ENCODE results near the gene ARNT2. TPM values are rescaled to one million over a fixed set of nuclear protein-coding genes. Genes with fewer than 3 reads are reported as not detected.

Gene ARNT2
- total and polyA plus RNA-seq, 2 experiments from 2014 or later, result 4.6 to 11.6 TPM

GRCh38 chr15:80512726-80513660 is 108.8 kb downstream of the ARNT2 start:
- Mint-ChIP-seq H3K4me1 (no peaks in the 10 kb centered on the region), H3K4me3 (no peak overlapping the region), H3K27ac (no peak overlapping the region), H3K27me3 (ENCODE audit: insufficient read depth, low read depth, poor library complexity) (no peaks in the 10 kb centered on the region), H3K9me3 (peaks cover 6% of the 10 kb centered on the region; the same call in 2 of the 3 replicates), H3K36me3 (ENCODE audit: low read depth) (peaks cover 19% of the 10 kb centered on the region; the same call in 2 of the 3 replicates)
- Histone ChIP-seq H3K4me2 (no peak overlapping the region), H2AFZ (no peak overlapping the region), H3F3A (replicated peaks; ENCODE audit: low read depth) (no peaks in the 10 kb centered on the region), H3K27me3 (ENCODE audit: insufficient read depth) (no peaks in the 10 kb centered on the region), H3K4me3 (no peak overlapping the region), H4K20me1 (replicated peaks; ENCODE audit: insufficient read depth) (no peaks in the 10 kb centered on the region), H3K27ac (ENCODE audit: low read depth) (no peak overlapping the region), H3K36me3 (ENCODE audit: insufficient read depth) (no peaks in the 10 kb centered on the region; the same call in 1 of the 2 replicates), H3K4me1 (ENCODE audit: insufficient read depth) (no peaks in the 10 kb centered on the region), H3K79me2 (replicated peaks; ENCODE audit: insufficient read depth) (no peaks in the 10 kb centered on the region), H3K9me2 (ENCODE audit: insufficient read depth) (0 out of 2 replicates have a peak, but pooled peaks cover 7% of the 10 kb centered on the region)
- DNase-seq (ENCODE audit: low spot score) (peak; percentile 19), ATAC-seq (peak; percentile 59)
- no peak for TF ChIP-seq POLR2AphosphoS5 (IDR thresholded peaks at IDR 0.05; ENCODE audit: low read depth)
- TF ChIP-seq, protein P1, sequence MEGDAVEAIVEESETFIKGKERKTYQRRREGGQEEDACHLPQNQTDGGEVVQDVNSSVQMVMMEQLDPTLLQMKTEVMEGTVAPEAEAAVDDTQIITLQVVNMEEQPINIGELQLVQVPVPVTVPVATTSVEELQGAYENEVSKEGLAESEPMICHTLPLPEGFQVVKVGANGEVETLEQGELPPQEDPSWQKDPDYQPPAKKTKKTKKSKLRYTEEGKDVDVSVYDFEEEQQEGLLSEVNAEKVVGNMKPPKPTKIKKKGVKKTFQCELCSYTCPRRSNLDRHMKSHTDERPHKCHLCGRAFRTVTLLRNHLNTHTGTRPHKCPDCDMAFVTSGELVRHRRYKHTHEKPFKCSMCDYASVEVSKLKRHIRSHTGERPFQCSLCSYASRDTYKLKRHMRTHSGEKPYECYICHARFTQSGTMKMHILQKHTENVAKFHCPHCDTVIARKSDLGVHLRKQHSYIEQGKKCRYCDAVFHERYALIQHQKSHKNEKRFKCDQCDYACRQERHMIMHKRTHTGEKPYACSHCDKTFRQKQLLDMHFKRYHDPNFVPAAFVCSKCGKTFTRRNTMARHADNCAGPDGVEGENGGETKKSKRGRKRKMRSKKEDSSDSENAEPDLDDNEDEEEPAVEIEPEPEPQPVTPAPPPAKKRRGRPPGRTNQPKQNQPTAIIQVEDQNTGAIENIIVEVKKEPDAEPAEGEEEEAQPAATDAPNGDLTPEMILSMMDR (conservative IDR thresholded peaks at IDR 0.05; ENCODE audit: low read depth in 2 of 2), result peak; percentile 32 to 60

DNA sequence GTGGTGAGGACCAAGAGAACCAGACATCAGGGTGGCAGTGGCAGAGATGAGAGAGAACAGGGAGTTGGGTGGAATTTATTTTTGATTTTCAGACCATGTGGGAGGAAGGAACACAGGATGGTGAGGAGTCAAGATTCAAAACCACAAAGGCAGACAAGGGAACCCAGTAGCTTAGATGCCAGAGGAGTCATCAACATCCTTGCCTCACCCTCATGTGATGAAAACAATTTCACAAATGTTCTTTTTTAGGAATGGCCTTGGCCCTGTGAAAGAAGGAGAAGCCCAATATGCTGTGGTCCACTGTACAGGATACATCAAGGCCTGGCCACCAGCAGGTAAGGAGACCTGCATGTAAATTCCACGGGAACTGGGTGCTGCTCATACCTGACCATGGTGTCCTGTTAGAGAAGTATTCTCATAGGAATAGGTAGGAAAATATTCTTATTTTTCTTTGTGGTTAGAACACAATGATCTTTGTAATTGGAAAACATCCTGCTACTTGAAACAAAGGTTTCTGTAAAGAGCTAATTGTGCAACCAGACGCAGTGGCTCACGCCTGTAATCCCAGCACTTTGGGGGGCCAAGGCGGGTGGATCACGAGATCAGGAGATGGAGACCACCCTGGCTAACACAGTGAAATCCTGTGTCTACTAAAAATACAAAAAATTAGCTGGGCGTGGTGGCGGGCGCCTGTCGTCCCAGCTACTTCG is 110.0 kb downstream of the ARNT2 start:
- Histone ChIP-seq H3K79me2 (replicated peaks; ENCODE audit: insufficient read depth) (no peaks in the 10 kb centered on the region), H3K9me2 (ENCODE audit: insufficient read depth) (0 out of 2 replicates have a peak, but pooled peaks cover 7% of the 10 kb centered on the region), H3K4me1 (ENCODE audit: insufficient read depth) (no peaks in the 10 kb centered on the region), H4K20me1 (replicated peaks; ENCODE audit: insufficient read depth) (no peaks in the 10 kb centered on the region), H3K4me2 (no peak overlapping the region), H2AFZ (no peak overlapping the region), H3F3A (replicated peaks; ENCODE audit: low read depth) (no peaks in the 10 kb centered on the region), H3K27ac (ENCODE audit: low read depth) (no peak overlapping the region), H3K27me3 (ENCODE audit: insufficient read depth) (no peaks in the 10 kb centered on the region), H3K4me3 (no peak overlapping the region), H3K36me3 (ENCODE audit: insufficient read depth) (no peaks in the 10 kb centered on the region; the same call in 1 of the 2 replicates)
- Mint-ChIP-seq H3K4me1 (no peaks in the 10 kb centered on the region), H3K4me3 (no peak overlapping the region), H3K9me3 (peaks cover 6% of the 10 kb centered on the region; the same call in 2 of the 3 replicates), H3K27me3 (ENCODE audit: insufficient read depth, low read depth, poor library complexity) (no peaks in the 10 kb centered on the region), H3K27ac (no peak overlapping the region), H3K36me3 (ENCODE audit: low read depth) (peaks cover 19% of the 10 kb centered on the region; the same call in 2 of the 3 replicates)
- no peak for DNase-seq (ENCODE audit: low spot score)
- no peak for ATAC-seq
- no peak for TF ChIP-seq EZH2phosphoT487 (IDR thresholded peaks at IDR 0.05; ENCODE audit: unreplicated experiment)

GRCh38 chr15:80517290-80517689 is 113.1 kb downstream of the ARNT2 start:
- H3K4me2 ChIP-seq, result no peak overlapping the region
- Mint-ChIP-seq H3K4me3 (no peak overlapping the region), H3K27ac (no peak overlapping the region), H3K9me3 (peaks cover 2% of the 10 kb centered on the region; the same call in 1 of the 3 replicates), H3K4me1 (no peaks in the 10 kb centered on the region), H3K27me3 (ENCODE audit: insufficient read depth, low read depth, poor library complexity) (no peaks in the 10 kb centered on the region), H3K36me3 (ENCODE audit: low read depth) (peaks cover 10% of the 10 kb centered on the region; the same call in 2 of the 3 replicates)
- H3K9me2 ChIP-seq (ENCODE audit: insufficient read depth), result no peaks in the 10 kb centered on the region
- no peaks in the 10 kb centered on the region for H3K4me1 ChIP-seq (ENCODE audit: insufficient read depth)
- no peaks in the 10 kb centered on the region; the same call in 1 of the 2 replicates for H4K20me1 ChIP-seq (replicated peaks; ENCODE audit: insufficient read depth)
- DNase-seq (ENCODE audit: low spot score) (no peak), ATAC-seq (no peak)
- H3F3A ChIP-seq (replicated peaks; ENCODE audit: low read depth), result no peaks in the 10 kb centered on the region
- H2AFZ ChIP-seq, result no peak overlapping the region
- no peak overlapping the region for H3K4me3 ChIP-seq
- no peaks in the 10 kb centered on the region for H3K27me3 ChIP-seq (ENCODE audit: insufficient read depth)
- H3K27ac ChIP-seq (ENCODE audit: low read depth), result no peak overlapping the region
- no peaks in the 10 kb centered on the region for H3K79me2 ChIP-seq (replicated peaks; ENCODE audit: insufficient read depth)
- no peaks in the 10 kb centered on the region; the same call in 1 of the 2 replicates for H3K36me3 ChIP-seq (ENCODE audit: insufficient read depth)
- TF ChIP-seq CREB1 (CRISPR knock-in tag; IDR thresholded peaks at IDR 0.05; ENCODE audit: low read depth) (no peak), POLR2AphosphoS5 (IDR thresholded peaks at IDR 0.05; ENCODE audit: low read depth) (no peak), ETS1 (IDR thresholded peaks at IDR 0.05) (no peak), JUNB (IDR thresholded peaks at IDR 0.05; ENCODE audit: unreplicated experiment) (no peak), STAT1 (IDR thresholded peaks at IDR 0.05; ENCODE audit: unreplicated experiment) (no peak), EZH2 (IDR thresholded peaks at IDR 0.05; ENCODE audit: low read depth, unreplicated experiment) (no peak), ZNF331 (CRISPR knock-in tag; IDR thresholded peaks at IDR 0.05; ENCODE audit: low read depth) (no peak), ZNF114 (CRISPR knock-in tag; IDR thresholded peaks at IDR 0.05) (no peak), NANOG (IDR thresholded peaks at IDR 0.05; ENCODE audit: borderline replicate concordance) (no peak), EZH2phosphoT487 (IDR thresholded peaks at IDR 0.05; ENCODE audit: unreplicated experiment) (no peak)
- TF ChIP-seq, protein P1 (conservative IDR thresholded peaks at IDR 0.05; ENCODE audit: low read depth in 2 of 2), result no peak
